HepG2 (cell line): ENCODE data around the gene MRPS25. TPM values are rescaled to one million over a fixed set of nuclear protein-coding genes. Genes with fewer than 3 reads are reported as not detected.

Experiments used
- ATAC-seq: fragments of 200-7000 bp; cut with Tn5 transposase; 3 replicates; pipeline ENCODE4 v1.9.1; 2020; ENCODE audit warnings: mild to moderate bottlenecking, moderate library complexity
- BruUV-seq: library from RNA; stranded (reverse); fragments of 400-500 nt; replicated peaks from 2 replicates; lab custom pipeline; 2021; lab: Mats Ljungman, UMichigan
- CTCF ChIA-PET: fragments of 300-600 bp; formaldehyde crosslinking; extraction: SDS; loops from one replicate; lab custom pipeline; 2021; ENCODE audit warnings: low total read pairs, inconsistent platforms, low intra/inter-chr PET ratio; lab: Yijun Ruan, JAX
- POLR2A ChIA-PET: fragments of 350-600 bp; sonication (Branson Sonifier 250); formaldehyde crosslinking; loops from one replicate; lab custom pipeline; 2020; ENCODE audit warnings: antibody characterized with exemption, inconsistent platforms; lab: Yijun Ruan, JAX
- DNase-seq: peaks from one replicate; pipeline ENCODE4 v3.0.0-alpha.2; 2015; ENCODE audit warnings: low spot score
- FAIRE-seq: peaks from 3 replicates; lab custom pipeline; 2011; peaks lifted over from hg19 to GRCh38; lab: Jason Lieb, UNC
- H2AFZ ChIP-seq: one replicate; pipeline ENCODE4 v1.6.1; 2011; ENCODE audit warnings: low read length, inconsistent platforms
- H3K27ac ChIP-seq: fragments of 300-600 bp; 3 replicates; pipeline ENCODE4 v1.8.0; 2011; ENCODE audit warnings: mixed run types, mild to moderate bottlenecking, mixed read lengths, low read length, inconsistent platforms; ENCODE audit not compliant: insufficient read depth; ENCODE audit errors: extremely low read length
- H3K27me3 ChIP-seq, 2 experiments: fragments of 200-600 bp in 1 of 2; 2 replicates in 1 of 2; 3 replicates in 1 of 2; pipeline versions ENCODE4 v1.6.0 to v1.8.0; 2011; ENCODE audit warnings: low read length in 2 of 2, mild to moderate bottlenecking in 2 of 2, moderate library complexity in 2 of 2, inconsistent platforms in 1 of 2; ENCODE audit not compliant: insufficient read depth in 2 of 2, control insufficient read depth in 1 of 2
- H3K36me3 ChIP-seq, 2 experiments: fragments of 200-600 bp in 1 of 2; replicated peaks in 1 of 2; 2 replicates in 1 of 2; 3 replicates in 1 of 2; pipeline versions ENCODE4 v1.5.1 to v1.8.0; 2011; ENCODE audit warnings: low read length in 2 of 2, inconsistent platforms in 1 of 2; ENCODE audit not compliant: insufficient read depth in 2 of 2, control insufficient read depth in 1 of 2
- H3K4me1 ChIP-seq: 2 replicates; pipeline ENCODE4 v1.5.1; 2012; ENCODE audit warnings: low read length, inconsistent platforms; ENCODE audit not compliant: insufficient read depth
- H3K4me2 ChIP-seq: 2 replicates; pipeline ENCODE4 v1.6.0; 2011; ENCODE audit warnings: low read depth, low read length, inconsistent platforms
- H3K4me3 ChIP-seq, 3 experiments: fragments of 200-600 bp in 1 of 3; sonication (generic), shearing (Covaris generic) in 1 of 3; replicated peaks in 1 of 3; 2 replicates each; pipeline ENCODE4 v1.5.1; 2011 to 2016; ENCODE audit warnings: low read length in 3 of 3, inconsistent platforms in 2 of 3, low read depth in 2 of 3, mild to moderate bottlenecking in 2 of 3, control low read depth in 1 of 3, mixed read lengths in 1 of 3; ENCODE audit not compliant: insufficient read depth in 1 of 3
- H3K79me2 ChIP-seq: one replicate; pipeline ENCODE4 v1.6.1; 2011; ENCODE audit warnings: low read length, inconsistent platforms; ENCODE audit not compliant: insufficient read depth
- H3K9ac ChIP-seq: 2 replicates; pipeline ENCODE4 v1.6.0; 2011; ENCODE audit warnings: mild to moderate bottlenecking, low read depth, low read length, inconsistent platforms; ENCODE audit not compliant: insufficient read depth
- H3K9me3 ChIP-seq: 2 replicates; pipeline ENCODE4 v1.5.1; 2012; ENCODE audit warnings: mild to moderate bottlenecking, low read length
- H4K20me1 ChIP-seq: 2 replicates; pipeline ENCODE4 v1.6.0; 2011; ENCODE audit warnings: inconsistent platforms, mild to moderate bottlenecking, low read length, moderate library complexity; ENCODE audit not compliant: insufficient read depth
- LCORL ChIP-seq, 2 experiments: fragments of 450-650 bp in 1 of 2; sonication (generic) in 1 of 2; formaldehyde crosslinking in 1 of 2; IDR thresholded peaks; 2 replicates each; pipeline versions ENCODE4 v1.5.0 to v1.6.1; 2017 to 2020; ENCODE audit warnings: antibody characterized with exemption in 1 of 2, missing genetic modification reagents in 1 of 2
- MYC ChIP-seq: sonication (generic); formaldehyde crosslinking; IDR thresholded peaks from 2 replicates; pipeline ENCODE4 v1.9.0; 2021; ENCODE audit warnings: missing genetic modification reagents, borderline replicate concordance
- NFIB ChIP-seq: sonication (generic); formaldehyde crosslinking; IDR thresholded peaks from 2 replicates; pipeline ENCODE4 v1.9.0; 2021; ENCODE audit warnings: missing genetic modification reagents, mild to moderate bottlenecking, borderline replicate concordance
- NR1H2 ChIP-seq: sonication (generic); formaldehyde crosslinking; IDR thresholded peaks from 2 replicates; pipeline ENCODE4 v1.8.1; 2022; ENCODE audit warnings: low read depth, missing genetic modification reagents, borderline replicate concordance
- PRDM10 ChIP-seq: sonication (generic); formaldehyde crosslinking; IDR thresholded peaks from 2 replicates; pipeline ENCODE4 v1.4.0; 2020; ENCODE audit warnings: low read depth, missing genetic modification reagents
- RARA ChIP-seq: IDR thresholded peaks from 2 replicates; pipeline ENCODE4 v1.6.1; 2016; ENCODE audit warnings: missing genetic modification reagents, missing compliant biosample characterization
- REPIN1 ChIP-seq: sonication (generic); formaldehyde crosslinking; IDR thresholded peaks from 2 replicates; pipeline ENCODE4 v1.8.0; 2022; ENCODE audit warnings: missing genetic modification reagents, low read depth, mild to moderate bottlenecking, borderline replicate concordance
- RORA ChIP-seq: sonication (generic); formaldehyde crosslinking; IDR thresholded peaks from 2 replicates; pipeline ENCODE4 v1.5.0; 2020; ENCODE audit warnings: mild to moderate bottlenecking, missing genetic modification reagents, moderate library complexity
- SIX1 ChIP-seq: sonication (generic); formaldehyde crosslinking; IDR thresholded peaks from 2 replicates; pipeline ENCODE4 v1.4.0; 2020; ENCODE audit warnings: missing genetic modification reagents, borderline replicate concordance
- TARDBP ChIP-seq: sonication (generic); formaldehyde crosslinking; IDR thresholded peaks from 2 replicates; pipeline ENCODE4 v1.8.0; 2022; ENCODE audit warnings: mild to moderate bottlenecking, missing genetic modification reagents
- ZBTB20 ChIP-seq: sonication (generic); formaldehyde crosslinking; IDR thresholded peaks from 2 replicates; pipeline ENCODE4 v1.8.1; 2023; ENCODE audit warnings: missing genetic modification reagents, low read depth, mild to moderate bottlenecking, borderline replicate concordance
- ZFP90 ChIP-seq: sonication (generic); formaldehyde crosslinking; IDR thresholded peaks from 2 replicates; pipeline ENCODE4 v1.8.0; 2022; ENCODE audit warnings: missing genetic modification reagents, mild to moderate bottlenecking, inconsistent platforms, borderline replicate concordance
- ZNF33B ChIP-seq: sonication (generic); formaldehyde crosslinking; IDR thresholded peaks from 2 replicates; pipeline ENCODE4 v1.5.1; 2020; ENCODE audit warnings: mild to moderate bottlenecking, missing genetic modification reagents
- ZSCAN30 ChIP-seq: sonication (generic); formaldehyde crosslinking; IDR thresholded peaks from 2 replicates; pipeline ENCODE4 v1.5.0; 2020; ENCODE audit warnings: mild to moderate bottlenecking, missing genetic modification reagents
- WGBS: methylation state at CpG from one replicate; pipeline ENCODE4 v1.1.6; 2017; ENCODE audit warnings: low lambda C conversion rate; 5-methylcytosine and 5-hydroxymethylcytosine counted together
- in situ Hi-C: cut with HindIII; loops from 2 replicates; pipeline ENCODE4 v1.10.0; 2017; ENCODE audit warnings: low pct_unique_long_range_greater_than_20kb; ENCODE audit not compliant: extremely low pct_ligation_motif_present
- intact Hi-C: fragments of 100-400 bp; cut with micrococcal nuclease; formaldehyde crosslinking; loops from one replicate; pipeline ENCODE4 v1.10.0; 2022; ENCODE audit not compliant: unreplicated experiment
- polyA plus RNA-seq, 8 experiments: library from polyadenylated mRNA; depleted of rRNA in 3 of 8; stranded (reverse) in 7 of 8; unstranded in 1 of 8; fragments of >200 nt; fragmentation: Illumina TruSeq in 4 of 8; extraction: Trizol in 4 of 8; gene quantifications; 2 replicates each; pipeline versions ENCODE4 v1.2.1 to v1.2.3, GENCODE V29; 2011 to 2016; ENCODE audit warnings: low read depth in 4 of 8, missing spikeins in 1 of 8, mixed read lengths in 1 of 8; ENCODE audit not compliant: insufficient read depth in 1 of 8
- total RNA-seq, 5 experiments: library from RNA; depleted of rRNA; stranded (reverse); fragments of >200 nt; fragmentation: Illumina TruSeq; extraction: Trizol; gene quantifications; 2 replicates each; pipeline ENCODE4 v1.2.3, GENCODE V29; 2016; ENCODE audit warnings: low read depth in 1 of 5
- TF ChIP-seq, protein P1 (sequence below): sonication (generic); formaldehyde crosslinking; IDR thresholded peaks from 2 replicates; pipeline ENCODE4 v1.8.0; 2022; ENCODE audit warnings: low read depth, missing genetic modification reagents

The MRPS25 gene
- total and polyA plus RNA-seq, 2 of the 13 experiments (the other 11 are each of a cell fraction or from before 2014, with no cell fraction given): 60.1 to 74.3 TPM

GRCh38 chr3:15074500-15074899 lies 9.4 kb upstream of the MRPS25 start:
- no peaks in the 10 kb centered on the region for H4K20me1 ChIP-seq
- no peak overlapping the region for H3K27ac ChIP-seq
- ChIA-PET POLR2A (no interaction called here), CTCF (no interaction called here)
- FAIRE-seq (no peak), DNase-seq (no peak), ATAC-seq (no peak)
- peaks cover 32 to 66% of the 10 kb centered on the region in 2 experiments for H3K36me3 ChIP-seq
- H3K79me2 ChIP-seq: no peaks in the 10 kb centered on the region
- no TSS peak for BruUV-seq
- no peaks in the 10 kb centered on the region for H3K9me3 ChIP-seq
- no peak overlapping the region for H3K9ac ChIP-seq
- TF ChIP-seq REPIN1 (CRISPR knock-in tag) (no peak), ZNF33B (no peak), PRDM10 (CRISPR knock-in tag) (no peak), RARA (CRISPR knock-in tag) (no peak), ZFP90 (CRISPR knock-in tag) (no peak), TARDBP (CRISPR knock-in tag) (no peak), MYC (CRISPR knock-in tag) (no peak), ZSCAN30 (CRISPR knock-in tag) (no peak), RORA (CRISPR knock-in tag) (no peak), LCORL (IDR thresholded peaks at IDR 0.05) (no peak), LCORL (CRISPR knock-in tag; IDR thresholded peaks at IDR 0.05) (no peak), NR1H2 (CRISPR knock-in tag) (no peak), SIX1 (CRISPR knock-in tag) (no peak), ZBTB20 (no peak), NFIB (CRISPR knock-in tag) (no peak)
- TF ChIP-seq, protein P1, sequence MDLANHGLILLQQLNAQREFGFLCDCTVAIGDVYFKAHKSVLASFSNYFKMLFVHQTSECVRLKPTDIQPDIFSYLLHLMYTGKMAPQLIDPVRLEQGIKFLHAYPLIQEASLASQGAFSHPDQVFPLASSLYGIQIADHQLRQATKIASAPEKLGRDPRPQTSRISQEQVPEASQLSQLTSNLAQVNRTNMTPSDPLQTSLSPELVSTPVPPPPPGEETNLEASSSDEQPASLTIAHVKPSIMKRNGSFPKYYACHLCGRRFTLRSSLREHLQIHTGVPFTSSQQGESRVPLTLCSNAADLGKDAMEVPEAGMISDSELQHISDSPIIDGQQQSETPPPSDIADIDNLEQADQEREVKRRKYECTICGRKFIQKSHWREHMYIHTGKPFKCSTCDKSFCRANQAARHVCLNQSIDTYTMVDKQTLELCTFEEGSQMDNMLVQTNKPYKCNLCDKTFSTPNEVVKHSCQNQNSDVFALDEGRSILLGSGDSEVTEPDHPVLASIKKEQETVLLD: no peak
- no peak overlapping the region for H2AFZ ChIP-seq
- in situ Hi-C loops (no loop called here), intact Hi-C loops (no loop called here)
- no peaks in the 10 kb centered on the region for H3K27me3 ChIP-seq
- H3K4me2 ChIP-seq: no peak overlapping the region
- no peak overlapping the region for H3K4me3 ChIP-seq
- 97% methylated on average over 18 of the region's 19 CpGs for WGBS
- H3K4me1 ChIP-seq: no peaks in the 10 kb centered on the region
